HG03457 (cell line): ENCODE measurements around the gene SPAG17.
"Not testable (repeated sequence)": the region's sequence is repeated elsewhere in the genome, so short reads cannot be mapped to it uniquely, and the experiment has no call there.

Source experiments
- ATAC-seq: cut with Tn5 transposase; IDR thresholded peaks from one replicate; pipeline ENCODE4 v1.9.1; 2021; ENCODE audit warnings: moderate number of reproducible peaks; ENCODE audit not compliant: unreplicated experiment

The SPAG17 gene

GRCh38 chr1:117985973-117986372 lies 199.1 kb downstream of the SPAG17 start:
- no peak for ATAC-seq

- no peak for ATAC-seq
These were observed 199.8 kb downstream of the SPAG17 start for GRCh38 chr1:117985239-117985638.

- ATAC-seq = no peak
These were observed 203.4 kb downstream of the SPAG17 start for GRCh38 chr1:117981455-117982192.

GRCh38 chr1:117976381-117976780 lies 208.6 kb downstream of the SPAG17 start:
- ATAC-seq = no peak

GRCh38 chr1:117971777-117972176 lies 213.3 kb downstream of the SPAG17 start:
- no peak for ATAC-seq

GRCh38 chr1:117970252-117970651 lies 214.8 kb downstream of the SPAG17 start:
- ATAC-seq = no peak

GRCh38 chr1:117967881-117968280 lies 217.1 kb downstream of the SPAG17 start:
- no peak for ATAC-seq

GRCh38 chr1:117967477-117967876 lies 217.6 kb downstream of the SPAG17 start:
- no peak for ATAC-seq

- ATAC-seq = no peak
These were observed 220.6 kb downstream of the SPAG17 start for GRCh38 chr1:117964290-117965038.

GRCh38 chr1:117959364-117959763 lies 225.7 kb downstream of the SPAG17 start:
- no peak for ATAC-seq

GRCh38 chr1:117952386-117952785 lies 232.6 kb downstream of the SPAG17 start:
- no peak for ATAC-seq

GRCh38 chr1:117942293-117942692 lies 242.7 kb downstream of the SPAG17 start:
- no peak for ATAC-seq

GRCh38 chr1:117933769-117934168 lies 251.3 kb downstream of the SPAG17 start:
- ATAC-seq = no peak

GRCh38 chr1:117932576-117932975 lies 252.5 kb downstream of the SPAG17 start:
- ATAC-seq = no peak

- no peak for ATAC-seq
These were observed 254.5 kb downstream of the SPAG17 start for GRCh38 chr1:117930484-117930883.

- ATAC-seq = no peak
These were observed 254.9 kb downstream of the SPAG17 start for GRCh38 chr1:117930173-117930447.

GRCh38 chr1:117929343-117930172 lies 255.5 kb downstream of the SPAG17 start, which contains the start of the genes GDAP2 and WDR3:
TSS of gene GDAP2 (minus strand) at chr1:117929621. CDS start at chr1:117920357, 9,264 bp downstream.
TSS of gene WDR3 (plus strand) at chr1:117929739. CDS start at chr1:117933320, 3,581 bp downstream.
- ATAC-seq = peak; percentile 92

- ATAC-seq = peak; percentile 35
These were observed 256.1 kb downstream of the SPAG17 start for GRCh38 chr1:117928881-117929342.

GRCh38 chr1:117925981-117926380 lies 259.0 kb downstream of the SPAG17 start:
- ATAC-seq = no peak

GRCh38 chr1:117922717-117923116 lies 262.3 kb downstream of the SPAG17 start:
- not testable (repeated sequence) for ATAC-seq

- ATAC-seq = no peak
These were observed 263.0 kb downstream of the SPAG17 start for GRCh38 chr1:117921991-117922390.
